ENCODE measurements around the gene LSM14B. TPM values are rescaled to one million over a fixed set of nuclear protein-coding genes. Genes with fewer than 3 reads are reported as not detected.

The LSM14B gene
- total RNA-seq, 1 experiment from 2014 or later: 82.4 TPM

GRCh38 chr20:62117658-62118057 is 4.6 kb upstream of the LSM14B start:
- no CpG with 5 or more reads among the region's 15 CpGs for WGBS (ENCODE audit: extremely low coverage, insufficient read length, low lambda C conversion rate)
- Histone ChIP-seq H3K9ac (ENCODE audit: extremely low read depth, insufficient read length, low read length) (no peak overlapping the region), H2BK5ac (ENCODE audit: insufficient read length, low read length) (no peak overlapping the region), H3K27ac (ENCODE audit: insufficient read length, low read depth, low read length) (no peak overlapping the region), H3K4ac (ENCODE audit: low read depth, low read length) (no peak overlapping the region), H3K4me2 (ENCODE audit: insufficient read depth, insufficient read length, low read length) (no peak overlapping the region), H4K91ac (ENCODE audit: insufficient read length, low read depth, low read length) (no peak overlapping the region), H3K79me2 (ENCODE audit: insufficient read depth, low read length) (no peaks in the 10 kb centered on the region), H4K5ac (ENCODE audit: insufficient read length, low read depth, low read length) (no peak overlapping the region), H3K79me1 (ENCODE audit: insufficient read depth, low read depth, low read length, poor library complexity, severe bottlenecking) (no peaks in the 10 kb centered on the region), H3K4me1 (ENCODE audit: insufficient read depth, low read length) (no peaks in the 10 kb centered on the region), H2AFZ (ENCODE audit: low read length) (no peak overlapping the region), H2BK20ac (ENCODE audit: low read depth, low read length, poor library complexity, severe bottlenecking) (no peak overlapping the region), H3K18ac (ENCODE audit: insufficient read length, low read depth, low read length) (no peak overlapping the region), H3K27me3 (ENCODE audit: insufficient read depth, low read length) (no peaks in the 10 kb centered on the region), H3K23ac (ENCODE audit: insufficient read length, low read depth, low read length) (no peak overlapping the region), H3T11ph (ENCODE audit: low read length) (no peak overlapping the region), H2AK5ac (ENCODE audit: insufficient read length, low read length) (no peak overlapping the region), H4K8ac (replicated peaks; ENCODE audit: insufficient read length, low read depth, low read length) (no peak overlapping the region), H3K23me2 (ENCODE audit: insufficient read length, low read depth, low read length, poor library complexity, severe bottlenecking) (no peaks in the 10 kb centered on the region), H3K56ac (ENCODE audit: insufficient read length, low read depth, low read length) (no peak overlapping the region), H4K20me1 (ENCODE audit: control insufficient read depth, insufficient read depth, insufficient read length) (no peaks in the 10 kb centered on the region), H3K9me3 (ENCODE audit: control insufficient read depth, low read depth, low read length) (no peaks in the 10 kb centered on the region), H2BK12ac (ENCODE audit: insufficient read length, low read depth, low read length) (no peak overlapping the region), H2BK120ac (ENCODE audit: low read depth, low read length, poor library complexity, severe bottlenecking) (no peak overlapping the region), H3K14ac (ENCODE audit: insufficient read depth, low read length) (no peak overlapping the region), H2BK15ac (ENCODE audit: low read depth, low read length) (no peak overlapping the region)
- peaks cover 7% of the 10 kb centered on the region for H3K27me3 Mint-ChIP-seq (ENCODE audit: low read depth)
- TF ChIP-seq CTCF (conservative IDR thresholded peaks at IDR 0.05): no peak
- no peaks in the 10 kb centered on the region; a peak in 1 of 5 replicates for H3K9me3 Mint-ChIP-seq
- H3K36me3 Mint-ChIP-seq (ENCODE audit: insufficient read depth in 1 of 3, low read depth in 3 of 3): no peaks in the 10 kb centered on the region; a peak in 1 of 7 replicates
- H3K4me1 Mint-ChIP-seq: peaks cover 22 to 50% of the 10 kb centered on the region in 2 experiments
- no peak for DNase-seq
- no peak overlapping the region for H3K27ac Mint-ChIP-seq
- H3K4me3 Mint-ChIP-seq: no peak overlapping the region; a peak in 1 of 5 replicates

All from H9 (cell line).